Upper lobe of right lung (tissue), 1 donor: ENCODE results near the gene HEXD. TPM values are rescaled to one million over a fixed set of nuclear protein-coding genes. Genes with fewer than 3 reads are reported as not detected.

Experiments
- ATAC-seq: fragments of 200-7000 bp; cut with Tn5 transposase; one replicate; pipeline ENCODE4 v1.9.1; 2020; ENCODE audit warnings: mild to moderate bottlenecking, moderate library complexity
- DNase-seq: peaks from one replicate; pipeline ENCODE4 v3.0.0-alpha.2; 2020
- H3K27ac ChIP-seq: fragments of 200-600 bp; one replicate; pipeline ENCODE4 v1.8.0; 2022
- H3K27me3 ChIP-seq: fragments of 200-600 bp; one replicate; pipeline ENCODE4 v1.8.0; 2022; ENCODE audit warnings: mild to moderate bottlenecking
- H3K36me3 ChIP-seq: fragments of 200-600 bp; one replicate; pipeline ENCODE4 v1.8.0; 2022
- H3K4me1 ChIP-seq: fragments of 200-600 bp; one replicate; pipeline ENCODE4 v1.8.0; 2022
- H3K4me3 ChIP-seq: fragments of 200-600 bp; one replicate; pipeline ENCODE4 v1.8.0; 2022; ENCODE audit warnings: mild to moderate bottlenecking
- H3K9me3 ChIP-seq: fragments of 200-600 bp; one replicate; pipeline ENCODE4 v1.8.0; 2022
- CTCF ChIP-seq: fragments of 200-600 bp; IDR thresholded peaks from one replicate; pipeline ENCODE4 v1.8.0; 2022; ENCODE audit warnings: antibody characterized with exemption
- intact Hi-C: fragments of 100-400 bp; cut with DNase I; formaldehyde crosslinking; loops from one replicate; pipeline ENCODE4 v1.11.0; 2022
- total RNA-seq: library from RNA; stranded (reverse); fragmentation: NEBNext Ultra II Directional; extraction: Animal tissue kit (Norgen Biotek cat#: 25700); gene quantifications from one replicate; pipeline ENCODE4 v1.2.1, GENCODE V29; 2021
- donor health status: DM: no; HTN: yes; CAD: no; lungs with severe emphysema.

The HEXD gene
- total RNA-seq, 1 donor from 2014 or later, result 49.1 TPM

- Histone ChIP-seq H3K27me3 (no peaks in the 10 kb centered on the region), H3K4me3 (no peak overlapping the region), H3K36me3 (peaks cover 7% of the 10 kb centered on the region), H3K4me1 (no peaks in the 10 kb centered on the region), H3K9me3 (no peaks in the 10 kb centered on the region), H3K27ac (no peak overlapping the region)
- intact Hi-C loops, result no loop called here
- no peak for TF ChIP-seq CTCF
- no peak for DNase-seq
- no peak for ATAC-seq
These were observed 15.5 kb downstream of the HEXD start for GRCh38 chr17:82433560-82434215.

GRCh38 chr17:82434216-82434565, 16.0 kb downstream of the HEXD start:
- no peak for DNase-seq

GRCh38 chr17:82435103-82435502, 17.0 kb downstream of the HEXD start:
- H3K9me3 ChIP-seq, result no peaks in the 10 kb centered on the region
- no peak for ATAC-seq
- no peak overlapping the region for H3K4me3 ChIP-seq
- H3K36me3 ChIP-seq, result peaks cover 7% of the 10 kb centered on the region
- intact Hi-C loops, result no loop called here
- no peaks in the 10 kb centered on the region for H3K27me3 ChIP-seq
- no peak for TF ChIP-seq CTCF
- DNase-seq, result no peak
- H3K27ac ChIP-seq, result no peak overlapping the region
- H3K4me1 ChIP-seq, result no peaks in the 10 kb centered on the region

More at GRCh38 chr17:82434216-82434565, 16.0 kb downstream of the HEXD start:
- peak; percentile 28 for ATAC-seq
- H3K4me3 ChIP-seq, result no peak overlapping the region
- intact Hi-C loops, result no loop called here
- no peak for TF ChIP-seq CTCF
- peaks cover 7% of the 10 kb centered on the region for H3K36me3 ChIP-seq
- no peaks in the 10 kb centered on the region for H3K9me3 ChIP-seq
- no peaks in the 10 kb centered on the region for H3K27me3 ChIP-seq
- no peak overlapping the region for H3K27ac ChIP-seq
- H3K4me1 ChIP-seq, result no peaks in the 10 kb centered on the region

GRCh38 chr17:82435601-82436583, 17.7 kb downstream of the HEXD start:
- intact Hi-C loops, result no loop called here
- no peak for TF ChIP-seq CTCF
- no peaks in the 10 kb centered on the region for H3K4me1 ChIP-seq
- H3K36me3 ChIP-seq, result peaks cover 7% of the 10 kb centered on the region
- no peaks in the 10 kb centered on the region for H3K9me3 ChIP-seq
- no peak overlapping the region for H3K27ac ChIP-seq
- no peaks in the 10 kb centered on the region for H3K27me3 ChIP-seq
- no peak overlapping the region for H3K4me3 ChIP-seq
- DNase-seq (no peak), ATAC-seq (no peak)

GRCh38 chr17:82436601-82437324, 18.6 kb downstream of the HEXD start:
- no peak for TF ChIP-seq CTCF
- Histone ChIP-seq H3K4me3 (no peak overlapping the region), H3K4me1 (no peaks in the 10 kb centered on the region), H3K9me3 (no peaks in the 10 kb centered on the region), H3K27me3 (no peaks in the 10 kb centered on the region), H3K36me3 (peaks cover 7% of the 10 kb centered on the region), H3K27ac (no peak overlapping the region)
- no peak for ATAC-seq
- intact Hi-C loops, result no loop called here
- no peak for DNase-seq
